ENCODE measurements around the gene ARHGEF16. TPM values are rescaled to one million over a fixed set of nuclear protein-coding genes. Genes with fewer than 3 reads are reported as not detected.

ARHGEF16 gene
- total RNA-seq, 1 donor: 0.18 TPM

DNA sequence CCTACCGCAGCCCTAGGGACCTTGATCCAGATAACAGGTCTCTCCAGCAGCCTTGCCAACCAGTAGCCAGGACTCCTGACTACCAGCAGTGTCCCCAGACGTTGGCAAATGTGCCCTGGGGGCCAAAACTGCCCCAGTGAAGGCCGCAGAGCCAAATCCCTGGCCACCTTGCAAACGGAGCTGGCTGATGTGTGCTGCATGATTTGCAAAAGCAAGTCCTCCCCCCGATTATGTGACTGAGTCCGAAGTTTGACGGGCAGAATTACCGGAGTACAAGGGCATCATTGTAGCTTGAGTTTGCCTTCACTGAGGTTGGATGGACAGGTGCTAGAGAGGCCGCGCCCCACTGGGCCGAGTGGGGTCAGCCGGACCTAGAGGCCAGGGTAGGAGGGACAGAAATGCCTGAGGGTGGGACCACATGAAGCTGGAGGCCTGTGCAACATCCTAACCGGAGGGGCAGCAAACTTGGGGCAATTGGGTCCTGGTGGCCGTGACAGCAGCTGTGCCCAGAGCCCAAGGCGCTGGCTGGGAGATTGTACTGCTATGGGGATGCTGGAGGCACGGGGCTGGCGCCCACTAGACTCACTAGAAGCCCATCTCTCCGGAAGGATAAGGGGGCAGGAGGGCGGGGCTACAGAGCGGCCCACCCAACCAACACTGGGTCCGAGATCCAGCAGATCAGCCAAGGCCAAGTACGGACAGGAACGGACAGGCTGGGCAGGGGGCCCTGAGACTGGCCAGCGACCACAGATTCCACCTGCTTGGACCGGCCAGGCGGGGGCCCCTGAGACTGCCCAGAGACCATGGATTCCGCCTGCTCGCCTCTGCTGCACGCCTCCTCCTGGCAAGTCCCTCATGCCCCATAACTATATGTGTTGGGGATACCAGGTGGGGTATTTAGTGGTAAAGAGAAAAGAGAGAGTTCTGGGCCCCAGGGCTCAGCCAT lies 2.8 kb downstream of the ARHGEF16 start:
- TF ChIP-seq, protein P1, sequence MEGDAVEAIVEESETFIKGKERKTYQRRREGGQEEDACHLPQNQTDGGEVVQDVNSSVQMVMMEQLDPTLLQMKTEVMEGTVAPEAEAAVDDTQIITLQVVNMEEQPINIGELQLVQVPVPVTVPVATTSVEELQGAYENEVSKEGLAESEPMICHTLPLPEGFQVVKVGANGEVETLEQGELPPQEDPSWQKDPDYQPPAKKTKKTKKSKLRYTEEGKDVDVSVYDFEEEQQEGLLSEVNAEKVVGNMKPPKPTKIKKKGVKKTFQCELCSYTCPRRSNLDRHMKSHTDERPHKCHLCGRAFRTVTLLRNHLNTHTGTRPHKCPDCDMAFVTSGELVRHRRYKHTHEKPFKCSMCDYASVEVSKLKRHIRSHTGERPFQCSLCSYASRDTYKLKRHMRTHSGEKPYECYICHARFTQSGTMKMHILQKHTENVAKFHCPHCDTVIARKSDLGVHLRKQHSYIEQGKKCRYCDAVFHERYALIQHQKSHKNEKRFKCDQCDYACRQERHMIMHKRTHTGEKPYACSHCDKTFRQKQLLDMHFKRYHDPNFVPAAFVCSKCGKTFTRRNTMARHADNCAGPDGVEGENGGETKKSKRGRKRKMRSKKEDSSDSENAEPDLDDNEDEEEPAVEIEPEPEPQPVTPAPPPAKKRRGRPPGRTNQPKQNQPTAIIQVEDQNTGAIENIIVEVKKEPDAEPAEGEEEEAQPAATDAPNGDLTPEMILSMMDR (IDR thresholded peaks at IDR 0.05; ENCODE audit: insufficient read depth, low read length): no peak
- no peak overlapping the region for H3K4me3 ChIP-seq (ENCODE audit: low read depth, low read length)
- DNase-seq (ENCODE audit: low read depth): no peak

DNA sequence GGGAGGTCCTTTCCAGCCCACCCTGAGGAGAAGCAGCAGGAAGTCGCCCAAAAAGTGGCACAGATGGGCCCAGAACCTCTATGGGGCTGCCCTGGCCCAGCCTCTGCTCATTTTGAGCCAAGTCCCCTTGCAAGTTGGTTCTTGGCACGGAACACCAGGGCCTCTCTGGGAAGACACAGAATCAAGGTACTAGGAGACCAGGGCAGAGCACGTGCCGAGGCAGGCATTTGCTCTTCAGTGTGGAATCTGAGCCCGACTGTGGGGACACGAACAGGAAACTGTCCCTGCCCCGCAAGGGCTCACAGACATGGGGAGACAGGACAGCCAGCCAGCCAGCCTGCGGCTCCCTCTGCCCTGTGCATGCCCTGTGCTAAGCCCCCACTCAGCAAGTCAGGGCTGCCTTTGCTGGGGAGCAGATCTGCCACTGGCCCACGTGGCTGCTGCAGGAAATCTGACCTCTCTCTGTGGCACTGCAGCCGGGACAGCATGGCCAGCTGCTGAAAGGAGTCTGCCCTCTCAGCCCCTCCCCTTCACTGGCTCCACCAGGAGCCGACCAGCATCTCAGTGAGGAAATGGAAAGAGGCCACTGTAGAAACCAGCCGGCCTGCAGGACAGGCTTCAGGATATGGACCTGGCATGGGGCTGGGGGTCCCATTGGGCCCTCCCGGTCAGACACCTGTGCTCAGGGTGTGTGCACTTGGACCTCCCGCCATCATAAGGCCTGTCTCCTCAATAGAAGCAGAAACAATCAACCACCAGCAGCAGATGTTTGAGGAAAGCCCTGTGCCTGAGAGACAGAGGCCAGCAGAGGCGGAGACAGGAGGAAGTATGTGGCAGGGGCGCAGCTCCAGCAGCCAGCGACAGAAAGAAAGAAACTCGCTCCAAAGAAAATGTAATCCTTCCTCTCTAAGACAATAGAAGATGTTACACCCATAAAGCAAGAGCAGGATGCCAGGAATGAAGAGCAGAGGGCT lies 3.7 kb downstream of the ARHGEF16 start:
- no peak for DNase-seq (ENCODE audit: low read depth)
- TF ChIP-seq, protein P1 (IDR thresholded peaks at IDR 0.05; ENCODE audit: insufficient read depth, low read length): no peak
- no peak overlapping the region for H3K4me3 ChIP-seq (ENCODE audit: low read depth, low read length)

DNA sequence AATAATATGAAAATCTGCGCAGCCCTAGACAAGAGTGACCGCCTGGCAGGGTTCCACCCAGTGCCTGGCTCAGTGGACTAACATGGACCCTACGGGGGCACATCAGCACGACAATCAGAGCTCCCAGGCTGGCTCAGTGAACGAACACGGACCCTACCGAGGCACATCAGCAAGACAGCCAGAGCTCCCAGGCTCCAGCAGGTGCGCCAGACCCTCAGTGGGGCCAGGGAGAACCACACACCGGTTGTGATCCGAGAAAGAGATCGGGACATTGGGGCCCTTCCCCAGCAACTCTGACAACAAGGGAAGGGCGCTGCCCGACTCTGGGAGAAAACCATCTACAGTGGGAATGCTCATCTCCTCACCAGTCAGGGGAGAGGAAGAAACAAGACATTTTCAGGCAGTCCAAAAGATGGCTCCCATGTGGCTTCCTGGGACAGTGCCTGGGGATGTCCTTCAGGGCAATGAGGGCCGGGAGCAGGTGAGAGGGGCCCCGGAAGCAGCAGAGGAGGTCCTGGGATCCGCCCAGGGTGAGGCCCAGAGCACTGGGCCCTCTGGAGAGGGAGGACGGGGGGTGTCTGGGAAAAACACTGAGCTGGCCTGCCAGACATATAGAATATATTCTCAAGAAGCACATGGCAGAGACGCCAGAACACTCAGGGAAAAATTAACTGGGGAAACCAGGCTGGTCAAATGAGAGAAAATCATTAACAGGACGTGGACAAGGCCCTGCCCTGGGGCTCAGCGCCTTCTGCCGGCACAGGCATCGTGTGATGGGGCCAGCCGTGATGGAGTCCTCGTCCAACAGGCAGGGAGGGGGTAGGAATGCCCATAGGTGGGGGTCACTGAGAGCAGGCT lies 4.8 kb downstream of the ARHGEF16 start:
- TF ChIP-seq, protein P1 (IDR thresholded peaks at IDR 0.05; ENCODE audit: insufficient read depth, low read length): no peak
- DNase-seq (ENCODE audit: low read depth): no peak
- no peak overlapping the region for H3K4me3 ChIP-seq (ENCODE audit: low read depth, low read length)

DNA sequence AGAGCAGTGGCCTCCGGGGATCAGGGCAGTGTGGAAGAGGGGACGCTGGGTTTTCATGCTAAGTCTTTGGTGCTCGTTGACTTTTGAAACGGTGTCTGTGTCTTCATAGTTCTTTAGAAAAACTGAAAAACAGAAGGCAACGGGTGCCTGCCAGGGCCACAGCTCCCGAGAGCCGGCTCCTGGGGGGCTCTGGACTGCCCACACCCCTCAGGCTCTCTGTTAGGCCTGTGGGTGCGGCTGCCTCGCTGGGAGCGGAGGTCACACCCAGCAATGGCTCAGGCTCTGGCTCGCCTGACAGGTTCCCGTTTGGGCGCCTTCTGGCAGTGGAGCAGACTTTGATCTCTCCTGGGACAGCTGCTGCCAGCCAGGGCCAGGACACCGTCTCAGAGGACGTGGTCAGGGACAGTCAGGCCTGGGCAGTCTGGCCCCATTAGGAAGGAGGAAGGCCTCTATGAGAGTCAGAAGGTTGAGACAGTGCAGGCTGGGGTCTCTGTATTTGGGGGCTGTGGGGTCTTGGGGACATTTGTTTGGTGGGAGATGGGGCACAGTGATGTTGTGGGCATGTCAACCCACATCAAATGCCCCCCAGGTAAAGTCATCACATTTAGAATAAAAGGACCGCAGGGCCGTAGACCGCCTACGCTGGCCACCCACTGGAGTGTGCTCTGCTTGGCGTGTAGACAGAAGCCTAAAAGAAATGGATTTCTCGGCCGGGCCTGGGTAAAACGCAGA lies 5.6 kb downstream of the ARHGEF16 start:
- TF ChIP-seq, protein P1 (IDR thresholded peaks at IDR 0.05; ENCODE audit: insufficient read depth, low read length): no peak
- no peak overlapping the region for H3K4me3 ChIP-seq (ENCODE audit: low read depth, low read length)
- DNase-seq (ENCODE audit: low read depth): no peak

DNA sequence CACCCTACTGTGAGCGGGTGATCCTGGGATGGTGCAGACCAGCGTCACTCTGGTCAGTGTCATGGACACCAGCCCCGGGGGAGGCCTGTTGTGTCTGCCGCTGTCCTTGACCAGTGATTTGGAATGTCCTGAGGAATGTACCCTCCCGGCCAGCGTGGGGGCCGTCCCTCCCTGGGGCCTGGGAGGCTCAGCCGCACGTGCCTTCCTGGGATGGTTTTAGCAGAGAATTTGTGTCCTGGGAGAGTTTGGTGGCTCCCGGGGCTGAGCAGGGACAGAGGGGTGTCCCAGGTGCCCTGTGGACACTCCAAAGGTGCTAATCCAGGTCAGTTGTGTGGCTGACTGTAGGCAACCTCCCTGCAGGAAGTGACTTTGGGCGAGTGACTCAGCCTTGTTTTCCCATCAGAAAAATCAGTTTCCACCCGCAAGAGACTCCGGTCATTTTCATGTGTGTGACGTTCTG lies 6.2 kb downstream of the ARHGEF16 start:
- TF ChIP-seq, protein P1 (IDR thresholded peaks at IDR 0.05; ENCODE audit: insufficient read depth, low read length): no peak
- DNase-seq (ENCODE audit: low read depth): no peak
- H3K4me3 ChIP-seq (ENCODE audit: low read depth, low read length): no peak overlapping the region

Data from fibroblast of the aortic adventitia (primary cell).